GM10266 (cell line): Measurements from ENCODE around the gene PUM1.
A peak's percentile ranks its signal among the peaks of the same experiment; 100 is the strongest.

ENCODE experiments used
- DNase-seq: peaks from one replicate; pipeline ENCODE4 v3.0.0; 2012; ENCODE audit errors: extremely low spot score
- CTCF ChIP-seq: IDR thresholded peaks from 2 replicates; pipeline ENCODE4 v1.5.1; 2012; ENCODE audit warnings: mild to moderate bottlenecking, low read depth; ENCODE audit not compliant: control insufficient read depth, insufficient read depth; ENCODE audit errors: missing control alignments

The PUM1 gene

DNA sequence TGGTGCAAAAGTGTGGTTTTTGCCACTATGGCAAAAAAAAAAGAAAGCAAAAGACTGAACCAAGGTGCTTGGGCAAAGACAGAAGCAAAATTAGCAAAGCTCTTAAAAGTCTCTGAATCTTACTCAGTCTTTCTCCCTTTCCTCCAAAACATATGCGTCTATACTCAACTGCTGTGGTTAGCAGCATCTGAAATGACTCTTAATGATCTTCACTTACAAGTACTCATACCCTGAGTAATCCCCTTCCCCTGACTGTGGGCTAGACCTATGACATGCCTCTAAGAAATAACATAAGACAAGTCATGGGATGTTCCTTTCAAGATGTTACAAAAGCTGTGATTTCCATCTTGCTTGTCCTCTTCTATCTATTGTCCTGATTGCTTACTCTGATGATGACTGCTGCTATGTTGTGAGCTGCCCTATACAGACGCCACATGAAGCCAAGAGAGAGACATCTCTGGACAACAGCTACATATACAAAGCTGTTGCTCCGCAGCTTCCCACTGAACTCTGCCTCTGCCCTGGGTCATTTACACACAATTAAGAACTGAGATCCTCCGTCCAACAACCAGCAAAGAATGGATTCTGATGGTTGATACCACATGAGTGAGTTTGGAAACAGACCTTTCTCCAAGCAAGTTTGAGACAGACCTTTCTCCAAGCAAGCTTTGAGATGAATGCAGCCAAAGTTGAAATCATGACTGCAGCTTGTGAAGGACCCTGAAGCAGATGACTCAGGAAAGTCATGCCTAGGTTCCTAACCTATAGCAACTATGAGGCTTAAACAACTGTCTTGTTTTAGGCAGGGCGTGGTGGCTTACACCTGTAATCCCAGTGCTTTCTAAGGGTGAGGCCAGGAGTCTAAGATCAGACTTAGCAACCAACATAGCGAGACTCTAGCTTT, 55.2 kb downstream of the PUM1 start:
- DNase-seq: peak; percentile 26
- no peak for TF ChIP-seq CTCF

GRCh38 chr1:31007462-31007991, 58.0 kb downstream of the PUM1 start:
- no peak for DNase-seq

DNA sequence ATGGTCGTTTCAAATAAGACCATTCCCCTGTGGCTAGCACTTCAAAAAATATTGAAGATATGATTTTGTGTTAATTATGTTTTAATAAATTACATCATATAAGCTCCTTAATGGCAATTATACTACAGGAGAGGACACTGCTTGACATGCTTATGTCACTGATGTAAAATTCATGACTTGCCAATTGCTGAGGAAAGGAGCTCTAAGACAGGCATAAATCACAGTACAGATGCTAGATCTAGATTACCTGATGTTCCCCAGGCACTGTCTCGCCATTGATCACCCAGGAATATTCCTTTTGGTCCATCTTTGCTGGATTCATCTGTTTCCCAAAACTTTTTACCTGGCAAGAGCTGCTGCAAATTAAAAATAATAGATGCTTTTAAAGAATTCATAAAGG, 58.8 kb downstream of the PUM1 start:
- TF ChIP-seq CTCF: no peak
- no peak for DNase-seq

More at GRCh38 chr1:31007462-31007991, 58.0 kb downstream of the PUM1 start:
- TF ChIP-seq CTCF: no peak

DNA sequence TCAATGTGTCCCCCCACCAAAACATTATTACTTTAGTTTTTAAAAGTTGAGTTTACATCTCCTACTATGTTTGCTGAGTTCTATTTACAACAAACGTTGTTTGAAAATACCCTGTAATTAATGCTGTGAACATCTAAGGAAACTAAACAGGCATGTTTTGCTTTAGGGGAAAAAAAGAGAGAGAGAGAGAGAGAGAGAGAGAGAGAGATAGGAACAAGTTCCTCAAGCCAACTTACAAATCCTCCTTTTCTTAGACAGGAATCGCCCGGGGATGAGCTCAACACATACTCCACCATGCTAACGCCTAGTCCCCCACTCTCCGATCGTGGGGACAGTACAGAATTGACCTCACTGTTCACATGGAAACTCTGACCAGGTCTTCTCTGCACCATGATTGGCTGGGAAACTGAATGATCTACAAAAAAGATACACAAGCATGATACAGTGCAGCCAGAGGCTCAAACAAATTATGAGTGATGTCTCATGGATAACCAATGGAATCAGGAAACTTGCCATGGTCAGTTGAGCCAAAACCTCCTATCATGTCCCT, 59.8 kb downstream of the PUM1 start:
- no peak for TF ChIP-seq CTCF
- DNase-seq: no peak

- no peak for TF ChIP-seq CTCF
- DNase-seq: no peak
Measured at GRCh38 chr1:31005198-31005597, 60.3 kb downstream of the PUM1 start.

- TF ChIP-seq CTCF: no peak
- DNase-seq: no peak
Measured at GRCh38 chr1:31004231-31004621, 61.3 kb downstream of the PUM1 start.
